Bronchial epithelial cell (primary cell): Measurements from ENCODE around the gene TMEM151A. TPM values are rescaled to one million over a fixed set of nuclear protein-coding genes. Genes with fewer than 3 reads are reported as not detected.

ENCODE experiments used
- DNase-seq: peaks from one replicate; pipeline ENCODE4 v3.0.0-alpha.2; 2010; ENCODE audit warnings: low read depth
- FAIRE-seq: peaks from 2 replicates; lab custom pipeline; 2011; peaks lifted over from hg19 to GRCh38; lab: Jason Lieb, UNC
- H3K27me3 ChIP-seq: 2 replicates; pipeline ENCODE4 v1.5.1; 2011; ENCODE audit warnings: low read length; ENCODE audit not compliant: control insufficient read depth, insufficient read depth
- H3K36me3 ChIP-seq: 2 replicates; pipeline ENCODE4 v1.5.1; 2011; ENCODE audit warnings: low read length; ENCODE audit not compliant: control insufficient read depth, insufficient read depth
- H3K4me3 ChIP-seq: 2 replicates; pipeline ENCODE4 v1.5.1; 2011; ENCODE audit warnings: mild to moderate bottlenecking, low read depth, low read length, control low read depth
- CTCF ChIP-seq: IDR thresholded peaks from 2 replicates; pipeline ENCODE4 v1.5.1; 2011; ENCODE audit warnings: mild to moderate bottlenecking, moderate library complexity, low read length, control low read depth, inconsistent platforms; ENCODE audit not compliant: insufficient read depth, severe bottlenecking
- total RNA-seq: library from RNA; depleted of rRNA; stranded (reverse); fragments of >200 nt; gene quantifications from 2 replicates; pipeline ENCODE4 v1.2.1, GENCODE V29; 2014

TMEM151A gene
- total RNA-seq, 1 donor from 2014 or later, result not detected

GRCh38 chr11:66329165-66329673 is 37.5 kb downstream of the TMEM151A start:
- no peak for TF ChIP-seq CTCF
- DNase-seq, result no peak
- Histone ChIP-seq H3K36me3 (peaks cover 26% of the 10 kb centered on the region), H3K27me3 (no peaks in the 10 kb centered on the region), H3K4me3 (no peak overlapping the region)
- FAIRE-seq, result no peak

GRCh38 chr11:66330931-66331330 is 39.2 kb downstream of the TMEM151A start:
- FAIRE-seq, result no peak
- DNase-seq, result no peak
- no peak for TF ChIP-seq CTCF
- H3K4me3 ChIP-seq, result no peak overlapping the region
- H3K27me3 ChIP-seq, result no peaks in the 10 kb centered on the region
- peaks cover 38% of the 10 kb centered on the region for H3K36me3 ChIP-seq

- DNase-seq, result no peak
- Histone ChIP-seq H3K4me3 (no peak overlapping the region), H3K27me3 (no peaks in the 10 kb centered on the region), H3K36me3 (peaks cover 38% of the 10 kb centered on the region)
- no peak for FAIRE-seq
- no peak for TF ChIP-seq CTCF
Measured at GRCh38 chr11:66331542-66332370, 40.1 kb downstream of the TMEM151A start.

- FAIRE-seq, result no peak
- Histone ChIP-seq H3K36me3 (peaks cover 38% of the 10 kb centered on the region), H3K4me3 (no peak overlapping the region), H3K27me3 (no peaks in the 10 kb centered on the region)
- no peak for DNase-seq
- no peak for TF ChIP-seq CTCF
Measured at GRCh38 chr11:66332371-66333219, 40.9 kb downstream of the TMEM151A start.

GRCh38 chr11:66333220-66333877 is 41.7 kb downstream of the TMEM151A start:
- no peaks in the 10 kb centered on the region for H3K27me3 ChIP-seq
- FAIRE-seq (peak; percentile 28), DNase-seq (no peak)
- H3K36me3 ChIP-seq, result peaks cover 38% of the 10 kb centered on the region
- no peak overlapping the region for H3K4me3 ChIP-seq
- no peak for TF ChIP-seq CTCF
